ENCODE results near the gene TAF10. TPM values are rescaled to one million over a fixed set of nuclear protein-coding genes. Genes with fewer than 3 reads are reported as not detected.
A peak's percentile ranks its signal among the peaks of the same experiment; 100 is the strongest.

Gene TAF10
- total RNA-seq, 4 donors from 2014 or later: 49.8 to 77.8 (median 65.7) TPM

DNA sequence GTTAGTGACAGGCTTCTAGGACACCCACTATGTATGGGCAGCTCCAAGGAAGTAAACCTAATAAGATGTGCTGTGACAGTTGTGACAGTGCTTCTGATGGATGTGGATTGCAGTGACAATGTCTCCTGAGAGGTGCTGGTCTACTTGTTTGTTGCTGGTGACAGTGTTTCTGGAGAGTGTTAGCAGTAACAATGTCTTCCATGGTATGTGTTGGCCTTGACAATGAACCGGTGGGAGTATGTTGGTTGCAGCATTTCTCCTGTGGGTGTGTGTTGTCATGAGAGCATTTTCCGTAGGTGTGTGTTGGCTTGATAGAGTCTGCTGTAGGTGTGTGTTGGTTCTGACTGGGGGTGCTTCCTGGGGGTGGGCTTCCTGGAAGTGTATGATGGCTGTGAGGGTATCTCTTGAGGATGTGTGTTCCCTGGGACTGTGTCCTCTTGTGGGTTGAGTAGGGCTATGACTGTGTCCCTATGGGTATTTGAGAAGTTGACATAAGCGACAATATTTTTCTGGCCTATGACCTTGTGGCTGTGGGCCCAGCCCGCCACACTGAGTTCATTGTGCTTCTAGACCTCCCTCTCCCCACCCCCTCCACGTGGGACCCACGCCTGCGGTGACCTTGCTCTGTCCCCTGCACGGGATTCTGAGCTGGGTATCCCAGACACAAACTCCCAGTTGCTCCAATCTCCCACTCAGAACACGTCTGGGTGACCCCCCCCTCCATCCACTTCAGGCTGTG lies 42.4 kb upstream of the TAF10 start:
- Histone ChIP-seq H3K9me3 (no peaks in the 10 kb centered on the region), H3K4me1 (peaks cover 0 to 4% of the 10 kb centered on the region in 2 donors), H3K4me3 (peak overlapping the region; percentile 43 to 48 (median 46)), H3K36me3 (no peaks in the 10 kb centered on the region), H3K27ac (peak overlapping the region; percentile 61 to 71 (median 69)), H3K27me3 (peaks cover 18 to 28% (median 23%) of the 10 kb centered on the region in 3 donors)
- ATAC-seq (peak in 1 of 2 donors; percentile 32), DNase-seq (no peak)
- intact Hi-C loops (cut with DNase I; ENCODE audit: low total_unique reads): no loop called here
- no peak for TF ChIP-seq POLR2A (IDR thresholded peaks at IDR 0.05)
- TF ChIP-seq, protein P1, sequence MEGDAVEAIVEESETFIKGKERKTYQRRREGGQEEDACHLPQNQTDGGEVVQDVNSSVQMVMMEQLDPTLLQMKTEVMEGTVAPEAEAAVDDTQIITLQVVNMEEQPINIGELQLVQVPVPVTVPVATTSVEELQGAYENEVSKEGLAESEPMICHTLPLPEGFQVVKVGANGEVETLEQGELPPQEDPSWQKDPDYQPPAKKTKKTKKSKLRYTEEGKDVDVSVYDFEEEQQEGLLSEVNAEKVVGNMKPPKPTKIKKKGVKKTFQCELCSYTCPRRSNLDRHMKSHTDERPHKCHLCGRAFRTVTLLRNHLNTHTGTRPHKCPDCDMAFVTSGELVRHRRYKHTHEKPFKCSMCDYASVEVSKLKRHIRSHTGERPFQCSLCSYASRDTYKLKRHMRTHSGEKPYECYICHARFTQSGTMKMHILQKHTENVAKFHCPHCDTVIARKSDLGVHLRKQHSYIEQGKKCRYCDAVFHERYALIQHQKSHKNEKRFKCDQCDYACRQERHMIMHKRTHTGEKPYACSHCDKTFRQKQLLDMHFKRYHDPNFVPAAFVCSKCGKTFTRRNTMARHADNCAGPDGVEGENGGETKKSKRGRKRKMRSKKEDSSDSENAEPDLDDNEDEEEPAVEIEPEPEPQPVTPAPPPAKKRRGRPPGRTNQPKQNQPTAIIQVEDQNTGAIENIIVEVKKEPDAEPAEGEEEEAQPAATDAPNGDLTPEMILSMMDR (IDR thresholded peaks at IDR 0.05 in 4 of 5, conservative IDR thresholded peaks at IDR 0.05 in 1 of 5): no peak
- in situ Hi-C loops (cut with MboI; ENCODE audit: low sequenced_read_pairs in 4 of 4): no loop called here

- TF ChIP-seq POLR2A (IDR thresholded peaks at IDR 0.05): no peak
- TF ChIP-seq, protein P1 (IDR thresholded peaks at IDR 0.05 in 4 of 5, conservative IDR thresholded peaks at IDR 0.05 in 1 of 5): no peak
- Histone ChIP-seq H3K36me3 (no peaks in the 10 kb centered on the region), H3K4me1 (peaks cover 0 to 4% of the 10 kb centered on the region in 2 donors), H3K9me3 (no peaks in the 10 kb centered on the region), H3K27me3 (peaks cover 18 to 28% (median 23%) of the 10 kb centered on the region in 3 donors), H3K4me3 (no peak overlapping the region), H3K27ac (no peak overlapping the region)
- in situ Hi-C loops (cut with MboI; ENCODE audit: low sequenced_read_pairs in 4 of 4): no loop called here
- DNase-seq (no peak), ATAC-seq (no peak)
- intact Hi-C loops (cut with DNase I; ENCODE audit: low total_unique reads): no loop called here
These were observed 41.6 kb upstream of the TAF10 start for GRCh38 chr11:6653656-6654055.

GRCh38 chr11:6653097-6653496 lies 41.1 kb upstream of the TAF10 start:
- TF ChIP-seq, protein P1 (IDR thresholded peaks at IDR 0.05 in 4 of 5, conservative IDR thresholded peaks at IDR 0.05 in 1 of 5): no peak
- TF ChIP-seq POLR2A (IDR thresholded peaks at IDR 0.05): no peak
- in situ Hi-C loops (cut with MboI; ENCODE audit: low sequenced_read_pairs in 4 of 4) (no loop called here), intact Hi-C loops (cut with DNase I; ENCODE audit: low total_unique reads) (no loop called here)
- no peak overlapping the region for H3K27ac ChIP-seq
- H3K4me1 ChIP-seq: peaks cover 0 to 9% of the 10 kb centered on the region in 2 donors
- DNase-seq: no peak
- no peak overlapping the region for H3K4me3 ChIP-seq
- no peaks in the 10 kb centered on the region for H3K9me3 ChIP-seq
- ATAC-seq: no peak
- H3K27me3 ChIP-seq: peaks cover 18 to 25% (median 23%) of the 10 kb centered on the region in 3 donors
- H3K36me3 ChIP-seq: no peaks in the 10 kb centered on the region

DNA sequence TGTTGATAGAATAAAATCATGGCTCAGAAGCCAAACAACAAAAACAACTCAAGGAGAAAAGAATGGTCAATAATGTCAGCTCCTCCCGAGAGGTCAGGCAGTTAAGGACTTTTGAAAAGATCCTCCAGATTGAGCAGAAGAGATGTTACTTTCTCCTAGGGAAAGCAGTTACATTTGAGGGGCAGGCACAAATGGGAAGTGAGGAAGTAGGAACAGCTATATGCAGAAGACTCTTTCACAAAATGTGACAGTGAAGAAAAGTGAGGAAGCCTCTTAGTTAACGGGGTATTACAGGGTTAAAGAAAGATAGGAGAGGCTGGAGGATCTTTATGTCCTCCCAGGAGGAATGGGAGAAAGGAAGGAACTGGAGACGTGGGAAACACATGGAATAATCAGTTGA lies 40.2 kb upstream of the TAF10 start:
- H3K4me1 ChIP-seq: peaks cover 3 to 18% of the 10 kb centered on the region in 2 donors
- in situ Hi-C loops (cut with MboI; ENCODE audit: low sequenced_read_pairs in 4 of 4) (no loop called here), intact Hi-C loops (cut with DNase I; ENCODE audit: low total_unique reads) (no loop called here)
- H3K27me3 ChIP-seq: peaks cover 18 to 21% (median 20%) of the 10 kb centered on the region in 3 donors
- DNase-seq: no peak
- no peak for TF ChIP-seq POLR2A (IDR thresholded peaks at IDR 0.05)
- TF ChIP-seq, protein P1 (IDR thresholded peaks at IDR 0.05 in 4 of 5, conservative IDR thresholded peaks at IDR 0.05 in 1 of 5): no peak
- ATAC-seq: no peak
- H3K4me3 ChIP-seq: no peak overlapping the region
- no peak overlapping the region for H3K27ac ChIP-seq
- H3K36me3 ChIP-seq: no peaks in the 10 kb centered on the region
- no peaks in the 10 kb centered on the region for H3K9me3 ChIP-seq
